B cell (primary cell): ENCODE data around the gene SMOC1. TPM values are rescaled to one million over a fixed set of nuclear protein-coding genes. Genes with fewer than 3 reads are reported as not detected.

ENCODE experiments used
- ATAC-seq: fragments of 200-7000 bp; cut with Tn5 transposase; one replicate; pipeline ENCODE4 v1.10.0; 2021; ENCODE audit warnings: low read depth, mild to moderate bottlenecking, moderate number of reproducible peaks, moderate library complexity
- CTCF ChIA-PET: fragments of 350-600 bp; sonication (Branson Sonifier 250); formaldehyde crosslinking; loops from one replicate; lab custom pipeline; 2021; ENCODE audit warnings: antibody characterized with exemption, inconsistent platforms; lab: Charles Lee
- POLR2A ChIA-PET: fragments of 350-600 bp; sonication (Branson Sonifier 250); formaldehyde crosslinking; loops from one replicate; lab custom pipeline; 2021; ENCODE audit warnings: antibody characterized with exemption; lab: Charles Lee
- DNase-seq: peaks from one replicate; pipeline ENCODE4 v3.0.0; 2013
- H2AFZ ChIP-seq: 2 replicates; pipeline ENCODE4 v1.6.1; 2012; ENCODE audit warnings: mild to moderate bottlenecking, low read depth, low read length; ENCODE audit not compliant: insufficient read depth, poor library complexity, severe bottlenecking
- H3K27ac ChIP-seq, 2 donors: 1 replicate in 1 of 2; 2 replicates in 1 of 2; pipeline ENCODE4 v1.5.1; 2012 to 2013; ENCODE audit warnings: low read length in 2 of 2, mild to moderate bottlenecking in 2 of 2, moderate library complexity in 1 of 2
- H3K27me3 ChIP-seq, 4 experiments: fragments of 200-600 bp in 1 of 4; sonication (generic) in 1 of 4; replicated peaks in 1 of 4; 1 replicate in 2 of 4; 2 replicates in 2 of 4; pipeline versions ENCODE4 v1.6.1 to v1.7.0; 2013 to 2016; ENCODE audit warnings: low read length in 3 of 4, mild to moderate bottlenecking in 2 of 4, mixed read lengths in 1 of 4, moderate library complexity in 1 of 4; ENCODE audit not compliant: insufficient read depth in 4 of 4, control insufficient read depth in 3 of 4; ENCODE audit errors: control extremely low read depth in 1 of 4
- H3K36me3 ChIP-seq, 2 experiments: replicated peaks in 1 of 2; 1 replicate in 1 of 2; 2 replicates in 1 of 2; pipeline versions ENCODE4 v1.6.1 to v1.7.1; 2013; ENCODE audit warnings: low read length in 1 of 2; ENCODE audit not compliant: insufficient read depth in 2 of 2, control insufficient read depth in 1 of 2; ENCODE audit errors: control extremely low read depth in 1 of 2, extremely low read depth in 1 of 2
- H3K4me1 ChIP-seq, 2 donors: fragments of 200-600 bp in 1 of 2; sonication (generic) in 1 of 2; 1 replicate in 1 of 2; 2 replicates in 1 of 2; pipeline versions ENCODE4 v1.5.1 to v1.6.1; 2013 to 2017; ENCODE audit warnings: low read length in 2 of 2; ENCODE audit not compliant: control insufficient read depth in 2 of 2, insufficient read depth in 2 of 2
- H3K4me2 ChIP-seq: replicated peaks from 2 replicates; pipeline ENCODE3; 2012; ENCODE audit warnings: mild to moderate bottlenecking, low read depth, low read length; ENCODE audit not compliant: poor library complexity, severe bottlenecking
- H3K4me3 ChIP-seq, 5 experiments: fragments of 200-600 bp in 1 of 5; sonication (generic) in 1 of 5; 1 replicate in 3 of 5; 2 replicates in 2 of 5; pipeline versions ENCODE4 v1.5.1 to v1.7.0; 2011 to 2016; ENCODE audit warnings: low read length in 4 of 5, mild to moderate bottlenecking in 4 of 5, low read depth in 2 of 5, control low read depth in 1 of 5, moderate library complexity in 1 of 5; ENCODE audit not compliant: insufficient read depth in 1 of 5; ENCODE audit errors: control extremely low read depth in 1 of 5, extremely low read depth in 1 of 5
- H3K79me2 ChIP-seq: fragments of 200-600 bp; sonication (generic); one replicate; pipeline ENCODE4 v1.6.0; 2016; ENCODE audit warnings: low read length; ENCODE audit not compliant: control insufficient read depth, insufficient read depth
- H3K9ac ChIP-seq: fragments of 200-600 bp; sonication (generic); 2 replicates; pipeline ENCODE4 v1.6.1; 2017; ENCODE audit warnings: mild to moderate bottlenecking, low read length, moderate library complexity
- H3K9me3 ChIP-seq, 3 donors: one replicate each; pipeline versions ENCODE4 v1.6.1 to v1.7.1; 2013; ENCODE audit warnings: low read length in 2 of 3; ENCODE audit not compliant: control insufficient read depth in 2 of 3, insufficient read depth in 1 of 3; ENCODE audit errors: control extremely low read depth in 1 of 3
- H4K20me1 ChIP-seq: 2 replicates; pipeline ENCODE4 v1.6.0; 2012; ENCODE audit warnings: mild to moderate bottlenecking, low read length; ENCODE audit not compliant: insufficient read depth, control insufficient read depth, poor library complexity, severe bottlenecking
- H3K27ac Mint-ChIP-seq: one replicate; pipeline ENCODE4 v1.8.0; 2021; ENCODE audit warnings: mixed read lengths
- H3K27me3 Mint-ChIP-seq: one replicate; pipeline ENCODE4 v1.8.0; 2021; ENCODE audit warnings: mixed read lengths
- H3K4me1 Mint-ChIP-seq: one replicate; pipeline ENCODE4 v1.8.0; 2021; ENCODE audit warnings: mixed read lengths
- H3K4me3 Mint-ChIP-seq: one replicate; pipeline ENCODE4 v1.8.0; 2021; ENCODE audit warnings: mixed read lengths
- H3K9me3 Mint-ChIP-seq: one replicate; pipeline ENCODE4 v1.8.0; 2022; ENCODE audit warnings: mixed read lengths; ENCODE audit not compliant: insufficient read depth
- CTCF ChIP-seq: fragments of 200-600 bp; IDR thresholded peaks from one replicate; pipeline ENCODE4 v1.8.0; 2022; ENCODE audit warnings: antibody characterized with exemption, mild to moderate bottlenecking
- EZH2 ChIP-seq: IDR thresholded peaks from 2 replicates; pipeline ENCODE4 v1.6.1; 2012; ENCODE audit warnings: borderline replicate concordance, low read depth, mild to moderate bottlenecking, moderate library complexity, low read length; ENCODE audit not compliant: insufficient read depth, poor library complexity, severe bottlenecking
- WGBS: methylation state at CpG from one replicate; pipeline ENCODE4 v1.1.5; 2013; ENCODE audit warnings: missing lambda C conversion rate; ENCODE audit not compliant: insufficient coverage; 5-methylcytosine and 5-hydroxymethylcytosine counted together
- intact Hi-C: fragments of 100-400 bp; cut with micrococcal nuclease; formaldehyde crosslinking; loops from one replicate; pipeline ENCODE4 v1.10.0; 2022
- polyA plus RNA-seq: library from polyadenylated mRNA; depleted of rRNA; stranded (reverse); fragments of >200 nt; gene quantifications from 2 replicates; pipeline ENCODE4 v1.2.3, GENCODE V29; 2012
- total RNA-seq, 2 donors: library from RNA; stranded (reverse); fragments of 120-200 nt in 1 of 2; gene quantifications; 1 replicate in 1 of 2; 2 replicates in 1 of 2; pipeline versions ENCODE4 v1.2.3 to v1.2.4, GENCODE V29; 2013 to 2022

Gene SMOC1
- total and polyA plus RNA-seq, 2 donors (not counting 1 experiment from before 2014, with no cell fraction given): 0.04 to 0.84 TPM

- Histone ChIP-seq H2AFZ (no peak overlapping the region), H3K36me3 (no peaks in the 10 kb centered on the region), H3K4me1 (no peaks in the 10 kb centered on the region), H3K9me3 (no peaks in the 10 kb centered on the region), H4K20me1 (no peaks in the 10 kb centered on the region), H3K27ac (no peak overlapping the region), H3K9ac (no peak overlapping the region), H3K79me2 (no peaks in the 10 kb centered on the region), H3K27me3 (peaks cover 0 to 26% (median 7%) of the 10 kb centered on the region in 4 experiments), H3K4me2 (no peak overlapping the region), H3K4me3 (no peak overlapping the region)
- H3K9me3 Mint-ChIP-seq: no peaks in the 10 kb centered on the region
- 92% methylated on average over 1 of the region's 3 CpGs for WGBS
- intact Hi-C loops: no loop called here
- no peak overlapping the region for H3K27ac Mint-ChIP-seq
- ATAC-seq (no peak), DNase-seq (no peak)
- H3K27me3 Mint-ChIP-seq: peaks cover 19% of the 10 kb centered on the region
- TF ChIP-seq EZH2 (no peak), CTCF (no peak)
- CTCF ChIA-PET: no interaction called here
- no peak overlapping the region for H3K4me3 Mint-ChIP-seq
- H3K4me1 Mint-ChIP-seq: no peaks in the 10 kb centered on the region
- POLR2A ChIA-PET: no interaction called here
Observed at GRCh38 chr14:69839661-69840060, 39.6 kb upstream of the SMOC1 start.

DNA sequence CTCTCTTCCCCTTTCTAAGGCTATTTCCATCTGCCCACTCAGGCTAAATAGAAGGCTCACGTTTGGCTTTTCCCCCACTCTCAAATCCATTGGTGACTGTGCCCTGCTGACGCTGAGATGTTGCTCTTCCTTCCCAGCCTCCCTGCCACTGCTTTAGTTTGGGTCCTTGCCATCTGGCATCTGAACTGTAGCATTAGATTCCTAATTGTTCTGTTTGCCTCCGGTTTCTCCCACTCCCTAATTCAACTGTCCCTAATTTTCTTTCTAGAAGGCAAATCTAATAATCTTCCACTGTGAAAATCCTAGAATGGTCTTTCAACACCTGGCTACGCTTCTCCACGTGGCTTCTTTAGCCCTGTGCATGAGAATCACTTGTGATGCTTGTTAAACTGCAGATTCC lies 37.6 kb upstream of the SMOC1 start:
- WGBS: 63% methylated on average over 5 of the region's 5 CpGs
- ATAC-seq: no peak
- no peaks in the 10 kb centered on the region for H3K36me3 ChIP-seq

More for the DNA sequence above, 37.6 kb upstream of the SMOC1 start:
- no peaks in the 10 kb centered on the region for H3K4me1 Mint-ChIP-seq
- no peaks in the 10 kb centered on the region for H3K9me3 Mint-ChIP-seq
- Histone ChIP-seq H3K4me2 (no peak overlapping the region), H3K79me2 (no peaks in the 10 kb centered on the region), H3K9me3 (no peaks in the 10 kb centered on the region), H3K4me3 (no peak overlapping the region), H2AFZ (no peak overlapping the region), H3K4me1 (no peaks in the 10 kb centered on the region), H3K27me3 (peaks cover 0 to 26% (median 7%) of the 10 kb centered on the region in 4 experiments), H3K27ac (no peak overlapping the region), H4K20me1 (no peaks in the 10 kb centered on the region), H3K9ac (no peak overlapping the region)
- ChIA-PET CTCF (no interaction called here), POLR2A (no interaction called here)
- H3K27me3 Mint-ChIP-seq: peaks cover 17% of the 10 kb centered on the region
- no peak for TF ChIP-seq CTCF
- TF ChIP-seq EZH2: no peak
- intact Hi-C loops: no loop called here
- H3K27ac Mint-ChIP-seq: no peak overlapping the region
- H3K4me3 Mint-ChIP-seq: no peak overlapping the region
- DNase-seq: no peak
